Stimulated activated CD4-positive, alpha-beta T cell treated with anti-CD3 and anti-CD28 coated beads, TNF-alpha, amount 100 ng/mL, for 1 hour (primary cell): ENCODE data around the gene TOGARAM2.

Source experiments
- DNase-seq, 3 donors: peaks; one replicate each; pipeline ENCODE4 v3.0.0-alpha.2; 2020; ENCODE audit warnings: low read depth in 3 of 3, low spot score in 1 of 3

Gene TOGARAM2

GRCh38 chr2:29052807-29053206 is 71.7 kb downstream of the TOGARAM2 start:
- no peak for DNase-seq

GRCh38 chr2:29053223-29053622 is 72.1 kb downstream of the TOGARAM2 start:
- DNase-seq: no peak

- no peak for DNase-seq
Observed at GRCh38 chr2:29053670-29054400, 72.7 kb downstream of the TOGARAM2 start.

DNA sequence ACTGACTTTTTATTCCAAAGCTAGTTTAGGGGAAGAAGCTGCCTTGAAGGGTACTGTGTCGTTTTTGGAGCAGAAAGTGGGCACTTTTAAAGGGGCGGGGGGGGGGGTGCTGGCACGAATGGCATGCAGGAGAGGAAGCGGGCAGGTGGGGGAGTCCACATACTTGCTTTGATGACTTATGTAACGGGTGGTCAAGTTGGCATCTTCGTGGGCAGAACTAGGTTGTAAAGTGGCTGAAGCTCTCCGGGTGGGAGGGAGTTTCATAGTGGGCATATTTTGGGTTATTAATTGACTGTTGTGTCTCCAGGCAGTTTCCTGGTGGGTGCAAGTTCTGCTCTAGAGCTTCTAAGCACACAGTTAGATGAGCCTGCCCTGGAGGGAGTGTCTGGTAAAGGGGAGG is 73.3 kb downstream of the TOGARAM2 start:
- no peak for DNase-seq

DNA sequence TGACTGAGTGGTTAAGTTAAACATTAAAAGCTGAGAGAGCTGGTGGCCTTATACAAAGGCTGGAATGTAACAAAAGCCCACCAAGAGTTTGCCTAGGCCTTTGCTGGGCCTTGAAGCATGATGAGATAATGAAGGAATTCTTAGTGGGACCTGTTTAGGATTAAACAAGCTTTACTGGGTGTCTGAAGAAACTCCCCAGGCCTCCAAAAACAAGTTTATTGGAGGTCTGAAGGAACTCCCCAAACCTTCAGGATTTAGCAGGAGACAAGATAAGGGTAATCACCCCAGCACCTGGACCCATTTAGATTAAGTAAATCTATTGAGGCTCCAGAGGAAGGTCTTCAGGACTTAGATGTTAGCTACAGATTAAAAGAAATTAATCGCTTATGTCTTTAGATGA is 74.5 kb downstream of the TOGARAM2 start:
- no peak for DNase-seq

- DNase-seq: no peak
Observed at GRCh38 chr2:29056452-29056851, 75.4 kb downstream of the TOGARAM2 start.

- DNase-seq: no peak
Observed at GRCh38 chr2:29057006-29057405, 75.9 kb downstream of the TOGARAM2 start.

GRCh38 chr2:29059624-29060023 is 78.5 kb downstream of the TOGARAM2 start:
- no peak for DNase-seq

DNA sequence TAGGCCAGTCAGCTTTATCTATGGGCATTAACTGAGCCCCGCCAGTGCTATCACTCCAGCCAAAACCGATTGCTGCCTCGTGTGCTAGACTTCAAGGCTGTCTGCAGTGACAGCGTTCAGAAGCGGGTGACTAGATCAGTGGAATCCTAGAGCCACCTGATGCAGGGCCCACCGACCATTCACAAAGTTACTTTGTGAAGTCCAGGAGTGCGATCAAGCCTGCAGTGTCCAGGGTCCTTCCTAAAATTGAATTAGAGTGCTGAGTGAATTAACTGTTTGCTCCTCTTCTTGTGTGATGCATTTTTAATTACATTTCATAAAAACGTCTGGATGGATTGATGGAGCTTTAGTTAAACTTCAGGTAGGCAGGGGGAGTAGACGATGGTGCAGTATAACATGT is 79.3 kb downstream of the TOGARAM2 start:
- DNase-seq: no peak

DNA sequence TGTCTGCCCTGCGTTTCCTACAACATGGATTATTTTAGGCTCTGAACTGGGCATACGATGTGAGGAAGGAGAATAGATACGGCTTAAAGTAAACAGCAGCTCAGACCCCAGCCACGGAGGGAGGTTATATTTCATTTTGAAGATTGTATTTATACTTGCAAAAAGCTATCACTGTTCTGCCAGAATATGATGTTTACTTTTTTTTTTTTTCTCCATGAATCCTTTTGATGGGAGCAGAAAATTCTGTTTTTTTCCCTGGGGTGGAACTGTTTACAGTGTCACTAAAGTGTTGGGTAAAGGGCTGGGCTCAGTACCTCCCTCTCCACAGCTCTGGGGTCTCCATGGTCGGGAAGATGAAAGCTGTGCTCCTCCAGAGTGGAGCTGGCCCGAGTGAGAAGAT is 80.1 kb downstream of the TOGARAM2 start:
- DNase-seq: no peak

DNA sequence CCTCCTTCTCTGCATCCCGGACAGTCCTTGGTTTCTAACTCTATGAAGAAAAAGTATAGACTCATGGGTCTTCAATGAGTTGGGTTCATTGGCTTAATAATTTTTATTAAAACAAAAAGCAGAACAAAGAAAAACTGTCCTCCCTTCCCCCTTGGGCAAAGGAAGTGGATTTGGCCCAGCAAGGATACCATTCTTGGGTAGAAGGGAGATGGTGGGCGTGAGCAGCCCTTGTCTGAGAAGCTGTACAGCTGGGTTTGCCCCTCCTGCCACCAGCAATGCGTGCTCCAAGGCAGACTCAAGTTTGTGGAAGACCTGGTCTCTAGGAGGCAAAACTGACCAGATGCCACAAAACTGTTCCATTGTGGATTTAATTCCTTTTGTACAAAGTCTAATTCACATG is 80.5 kb downstream of the TOGARAM2 start:
- no peak for DNase-seq

GRCh38 chr2:29062371-29062770 is 81.3 kb downstream of the TOGARAM2 start:
- no peak for DNase-seq

DNA sequence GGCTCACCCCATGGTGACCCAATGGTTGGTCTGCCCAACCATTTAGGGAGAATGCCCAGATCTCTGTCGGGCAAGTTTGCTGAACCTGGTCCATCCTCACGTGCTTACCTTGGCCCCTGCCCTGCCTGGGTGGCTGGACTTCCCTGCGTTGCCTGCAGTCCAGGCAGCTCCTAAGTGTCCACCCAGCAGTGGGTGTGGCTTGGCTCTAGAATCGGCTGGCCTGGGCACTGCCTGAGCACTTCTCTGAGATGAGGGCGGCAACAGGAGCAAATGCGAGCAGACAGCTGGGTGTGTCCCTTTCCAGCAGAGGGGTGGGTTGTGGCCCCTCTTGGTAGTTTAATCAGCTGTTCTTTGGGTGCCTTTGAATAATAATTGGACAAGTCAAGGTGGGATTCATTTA is 82.0 kb downstream of the TOGARAM2 start:
- no peak for DNase-seq

DNA sequence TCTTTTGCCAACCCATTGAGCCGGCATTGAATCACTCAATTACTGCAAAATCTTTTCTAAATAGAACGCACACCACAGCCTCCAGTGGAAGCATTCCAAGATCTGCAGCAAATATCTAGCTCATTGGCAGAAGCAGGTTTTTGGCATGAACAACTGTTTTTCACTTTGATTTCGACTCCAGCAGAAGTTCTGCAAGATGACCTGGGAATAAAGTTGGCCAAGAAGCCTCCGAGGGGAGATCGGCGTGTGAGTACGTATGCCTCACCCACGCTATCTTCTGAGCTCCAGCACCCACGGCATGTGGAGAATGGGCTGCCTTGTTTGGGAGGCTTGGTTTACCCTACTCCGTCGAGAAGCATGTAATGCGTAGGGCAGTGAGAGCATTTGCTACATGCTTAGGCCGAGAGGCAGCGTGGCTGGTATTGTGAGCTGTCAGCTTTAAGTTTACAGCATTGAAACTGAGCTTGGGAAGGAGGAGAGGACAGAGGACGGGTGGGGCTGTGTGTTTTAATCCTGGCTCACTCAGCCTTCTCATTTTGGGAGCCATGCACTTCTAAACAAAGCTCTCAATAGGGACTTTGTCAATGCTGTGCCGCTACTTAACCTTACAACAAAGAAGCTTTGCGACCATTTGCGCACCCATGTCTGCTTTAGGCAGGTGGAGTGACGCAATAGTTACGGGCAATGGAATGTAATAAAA is 82.7 kb downstream of the TOGARAM2 start:
- DNase-seq: no peak

GRCh38 chr2:29064346-29064715 is 83.2 kb downstream of the TOGARAM2 start:
- DNase-seq: no peak

DNA sequence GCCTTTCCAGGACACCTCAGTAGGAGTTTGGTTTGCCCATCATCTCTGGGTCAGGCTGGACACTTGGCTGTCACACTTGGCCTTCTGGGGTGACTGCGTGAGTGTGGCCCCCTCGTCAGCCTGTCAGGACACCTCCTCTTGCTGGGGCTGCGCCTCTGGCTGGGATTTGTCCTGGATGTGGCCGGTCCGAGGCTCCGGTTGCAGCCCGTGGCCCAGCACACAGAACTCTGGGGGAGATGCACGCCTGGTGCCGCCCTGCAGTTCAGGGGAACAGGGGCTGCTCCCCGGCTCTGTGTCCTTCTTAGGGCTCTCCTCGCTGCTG is 83.6 kb downstream of the TOGARAM2 start:
- DNase-seq: no peak

- DNase-seq: no peak
Observed at GRCh38 chr2:29065068-29065811, 84.1 kb downstream of the TOGARAM2 start.

GRCh38 chr2:29066271-29066860 is 85.3 kb downstream of the TOGARAM2 start:
- DNase-seq: no peak

- DNase-seq: no peak
Observed at GRCh38 chr2:29066997-29067605, 86.0 kb downstream of the TOGARAM2 start.

GRCh38 chr2:29068513-29068912 is 87.4 kb downstream of the TOGARAM2 start:
- DNase-seq: no peak

- no peak for DNase-seq
Observed at GRCh38 chr2:29070526-29070925, 89.4 kb downstream of the TOGARAM2 start.
